WTC11 (cell line): ENCODE data around the gene C1QTNF12. TPM values are rescaled to one million over a fixed set of nuclear protein-coding genes. Genes with fewer than 3 reads are reported as not detected.

ENCODE experiments used
- ATAC-seq: fragments of 200-7000 bp; cut with Tn5 transposase; 2 replicates; pipeline ENCODE4 v1.10.0; 2021; ENCODE audit warnings: mild to moderate bottlenecking, moderate library complexity
- CTCF ChIA-PET: fragments of 300-600 bp; sonication (Branson Sonifier 250); formaldehyde crosslinking; loops from one replicate; lab custom pipeline; 2021; ENCODE audit warnings: antibody characterized with exemption; lab: Charles Lee
- POLR2A ChIA-PET: fragments of 350-600 bp; sonication (Branson Sonifier 250); formaldehyde crosslinking; loops from one replicate; lab custom pipeline; 2021; ENCODE audit warnings: antibody characterized with exemption; lab: Charles Lee
- DNase-seq: peaks from one replicate; pipeline ENCODE4 v3.0.0; 2021; ENCODE audit warnings: low spot score
- H3K27ac Mint-ChIP-seq: 2 replicates; pipeline ENCODE4 v1.8.0; 2021; ENCODE audit warnings: mixed read lengths
- H3K27me3 Mint-ChIP-seq: 2 replicates; pipeline ENCODE4 v1.8.0; 2021; ENCODE audit warnings: low read depth, mild to moderate bottlenecking, moderate library complexity, mixed read lengths
- H3K36me3 Mint-ChIP-seq: 2 replicates; pipeline ENCODE4 v1.8.0; 2021; ENCODE audit warnings: mixed read lengths
- H3K4me1 Mint-ChIP-seq: 2 replicates; pipeline ENCODE4 v1.8.0; 2022; ENCODE audit warnings: mixed read lengths
- H3K4me3 Mint-ChIP-seq: 2 replicates; pipeline ENCODE4 v1.8.0; 2021; ENCODE audit warnings: mild to moderate bottlenecking, moderate library complexity, mixed read lengths
- H3K9me3 Mint-ChIP-seq: 2 replicates; pipeline ENCODE4 v1.8.0; 2021; ENCODE audit warnings: mixed read lengths
- AR ChIP-seq: fragments of 250-450 bp; sonication (Bioruptor Pico); IDR thresholded peaks from 2 replicates; pipeline ENCODE4 v1.9.0; 2021; ENCODE audit warnings: mild to moderate bottlenecking
- ARID4B ChIP-seq: sonication (generic); formaldehyde crosslinking; IDR thresholded peaks from 2 replicates; pipeline ENCODE4 v1.8.0; 2023; ENCODE audit warnings: missing genetic modification reagents, mild to moderate bottlenecking, borderline replicate concordance
- ATF2 ChIP-seq: sonication (generic); formaldehyde crosslinking; IDR thresholded peaks from 2 replicates; pipeline ENCODE4 v1.8.1; 2022; ENCODE audit warnings: low read depth, missing genetic modification reagents, borderline replicate concordance
- ATF3 ChIP-seq: sonication (generic); formaldehyde crosslinking; conservative IDR thresholded peaks from 2 replicates; pipeline ENCODE4 v1.8.1; 2022; ENCODE audit warnings: mild to moderate bottlenecking, missing genetic modification reagents
- CREB1 ChIP-seq: sonication (generic); formaldehyde crosslinking; IDR thresholded peaks from 2 replicates; pipeline ENCODE4 v1.8.0; 2023; ENCODE audit warnings: mild to moderate bottlenecking, missing genetic modification reagents
- E2F1 ChIP-seq: sonication (generic); formaldehyde crosslinking; IDR thresholded peaks from 2 replicates; pipeline ENCODE4 v1.8.0; 2022; ENCODE audit warnings: mild to moderate bottlenecking, missing genetic modification reagents
- E2F5 ChIP-seq: sonication (generic); formaldehyde crosslinking; IDR thresholded peaks from 2 replicates; pipeline ENCODE4 v1.8.1; 2022; ENCODE audit warnings: mild to moderate bottlenecking, moderate library complexity, missing genetic modification reagents
- GABPB1 ChIP-seq: sonication (generic); formaldehyde crosslinking; IDR thresholded peaks from 2 replicates; pipeline ENCODE4 v1.8.1; 2023; ENCODE audit warnings: mild to moderate bottlenecking, missing genetic modification reagents
- GTF2I ChIP-seq: fragments of 250-450 bp; sonication (Bioruptor Pico); conservative IDR thresholded peaks from 2 replicates; pipeline ENCODE4 v1.4.0; 2021; ENCODE audit warnings: mild to moderate bottlenecking
- MAX ChIP-seq: sonication (generic); formaldehyde crosslinking; IDR thresholded peaks from 2 replicates; pipeline ENCODE4 v1.8.0; 2022; ENCODE audit warnings: mild to moderate bottlenecking, missing genetic modification reagents
- MLX ChIP-seq: sonication (generic); formaldehyde crosslinking; IDR thresholded peaks from 2 replicates; pipeline ENCODE4 v1.8.1; 2023; ENCODE audit warnings: mild to moderate bottlenecking, missing genetic modification reagents, moderate library complexity
- NR1H2 ChIP-seq: sonication (generic); formaldehyde crosslinking; IDR thresholded peaks from 2 replicates; pipeline ENCODE4 v1.9.0; 2021; ENCODE audit warnings: mild to moderate bottlenecking, moderate library complexity, missing genetic modification reagents
- NR3C1 ChIP-seq: sonication (generic); formaldehyde crosslinking; conservative IDR thresholded peaks from 2 replicates; pipeline ENCODE4 v1.8.1; 2023; ENCODE audit warnings: low read depth, mild to moderate bottlenecking, missing genetic modification reagents
- OVOL2 ChIP-seq: fragments of 250-450 bp; sonication (Bioruptor Pico); IDR thresholded peaks from 2 replicates; pipeline ENCODE4 v1.9.0; 2021; ENCODE audit warnings: mild to moderate bottlenecking, borderline replicate concordance
- PRRX2 ChIP-seq: fragments of 250-450 bp; sonication (Bioruptor Pico); IDR thresholded peaks from 2 replicates; pipeline ENCODE4 v1.8.0; 2021; ENCODE audit warnings: mild to moderate bottlenecking
- RELA ChIP-seq: sonication (generic); formaldehyde crosslinking; IDR thresholded peaks from 2 replicates; pipeline ENCODE4 v1.8.1; 2022; ENCODE audit warnings: missing genetic modification reagents, mild to moderate bottlenecking, borderline replicate concordance
- SMAD3 ChIP-seq: sonication (generic); formaldehyde crosslinking; IDR thresholded peaks from 2 replicates; pipeline ENCODE4 v1.8.0; 2022; ENCODE audit warnings: missing genetic modification reagents, mild to moderate bottlenecking, borderline replicate concordance
- TEAD1 ChIP-seq: sonication (generic); formaldehyde crosslinking; IDR thresholded peaks from 2 replicates; pipeline ENCODE4 v1.8.0; 2022; ENCODE audit warnings: mild to moderate bottlenecking, missing genetic modification reagents
- USF2 ChIP-seq: sonication (generic); formaldehyde crosslinking; IDR thresholded peaks from 2 replicates; pipeline ENCODE4 v1.8.1; 2023; ENCODE audit warnings: mild to moderate bottlenecking, missing genetic modification reagents, moderate library complexity
- ZNF219 ChIP-seq: sonication (generic); formaldehyde crosslinking; IDR thresholded peaks from 2 replicates; pipeline ENCODE4 v1.8.0; 2023; ENCODE audit warnings: missing genetic modification reagents, mild to moderate bottlenecking, borderline replicate concordance
- total RNA-seq: library from RNA; stranded (reverse); gene quantifications from 3 replicates; pipeline ENCODE4 v1.2.3, GENCODE V29; 2021

Gene C1QTNF12
- total RNA-seq, 1 experiment from 2014 or later = 10.3 TPM

- TF ChIP-seq CREB1 (CRISPR knock-in tag) = no peak
- TF ChIP-seq GABPB1 (CRISPR knock-in tag) = no peak
- TF ChIP-seq PRRX2 (CRISPR knock-in tag) = no peak
- TF ChIP-seq ZNF219 (CRISPR knock-in tag) = peak; percentile 93
- no peak for TF ChIP-seq MLX (CRISPR knock-in tag)
- no peak for TF ChIP-seq USF2 (CRISPR knock-in tag)
- 0 out of 2 replicates have a peak, but pooled peaks have one; percentile 22 for TF ChIP-seq RELA (CRISPR knock-in tag)
- no peak for TF ChIP-seq NR3C1 (CRISPR knock-in tag)
- TF ChIP-seq NR1H2 (CRISPR knock-in tag) = no peak
- TF ChIP-seq E2F1 = peak; percentile 68; the same call in 1 of the 2 replicates
- no peak for TF ChIP-seq GTF2I (CRISPR knock-in tag)
- no peak for TF ChIP-seq ATF3 (CRISPR knock-in tag)
- TF ChIP-seq ATF2 (CRISPR knock-in tag) = 0 out of 2 replicates have a peak, but pooled peaks have one; percentile 33
These were observed 14.2 kb downstream of the C1QTNF12 start, which contains the start of gene B3GALT6 (continued) for GRCh38 chr1:1232208-1232795.

GRCh38 chr1:1231400-1232207, 14.9 kb downstream of the C1QTNF12 start, which contains the start of gene SDF4:
Gene SDF4, minus strand, starts transcription at chr1:1232001. Its CDS starts 3,229 bp downstream, at chr1:1228772.
- no peaks in the 10 kb centered on the region for H3K27me3 Mint-ChIP-seq
- peak within 1 kb of the TSS; percentile 81 for H3K27ac Mint-ChIP-seq
- DNase-seq (peak; percentile 96), ATAC-seq (peak; percentile 90)
- peak within 1 kb of the TSS; percentile 90 for H3K4me3 Mint-ChIP-seq
- CTCF ChIA-PET = interaction anchor here (0.7 to 2.3 kb wide), 5 partner anchors 58 to 216 kb away, joined by 3 to 19 read pairs (median 3); partner anchors contain the start of gene TTLL10
- peaks cover 3% of the 10 kb centered on the region; the same call in 1 of the 2 replicates for H3K9me3 Mint-ChIP-seq
- peaks cover 10% of the 10 kb centered on the region for H3K4me1 Mint-ChIP-seq
- POLR2A ChIA-PET = no interaction called here
- peaks cover 10% of the 10 kb centered on the region for H3K36me3 Mint-ChIP-seq
- TF ChIP-seq TEAD1 (0 out of 2 replicates have a peak, but pooled peaks have one; percentile 40), AR (CRISPR knock-in tag) (no peak), GABPB1 (CRISPR knock-in tag) (peak; percentile 72), E2F5 (peak; percentile 72; the same call in 1 of the 2 replicates), MAX (CRISPR knock-in tag) (0 out of 2 replicates have a peak, but pooled peaks have one; percentile 51), SMAD3 (CRISPR knock-in tag) (0 out of 2 replicates have a peak, but pooled peaks have one; percentile 11), ARID4B (no peak; the same call in 1 of the 2 replicates), OVOL2 (no peak)
